OCI-LY7 (cell line): Measurements from ENCODE around the gene DEPP1. TPM values are rescaled to one million over a fixed set of nuclear protein-coding genes. Genes with fewer than 3 reads are reported as not detected.

Experiments used
- BruUV-seq: library from RNA; stranded (reverse); fragments of 400-500 nt; replicated peaks from 2 replicates; lab custom pipeline; 2021; lab: Mats Ljungman, UMichigan
- CTCF ChIA-PET: fragments of 300-600 bp; sonication (Branson Sonifier 250); formaldehyde crosslinking; loops from one replicate; lab custom pipeline; 2022; ENCODE audit warnings: antibody characterized with exemption; ENCODE audit not compliant: unreplicated experiment; lab: Charles Lee
- POLR2A ChIA-PET: fragments of 300-600 bp; sonication (Branson Sonifier 250); formaldehyde crosslinking; loops from one replicate; lab custom pipeline; 2022; ENCODE audit warnings: antibody characterized with exemption; lab: Charles Lee
- DNase-seq: peaks from one replicate; pipeline ENCODE4 v3.0.0-alpha.2; 2015; ENCODE audit warnings: low spot score
- H2AFZ ChIP-seq: fragments of 200-600 bp; sonication (generic), shearing (Covaris generic); 2 replicates; pipeline ENCODE4 v1.6.1; 2014; ENCODE audit warnings: mild to moderate bottlenecking, antibody characterized with exemption, low read length, moderate library complexity
- H3K27ac ChIP-seq: fragments of 200-600 bp; sonication (generic); 2 replicates; pipeline ENCODE4 v1.5.1; 2014; ENCODE audit warnings: mixed run types, low read depth, mild to moderate bottlenecking, moderate library complexity, low read length, inconsistent platforms; ENCODE audit not compliant: poor library complexity, severe bottlenecking
- H3K36me3 ChIP-seq: fragments of 200-600 bp; sonication (generic); 2 replicates; pipeline ENCODE4 v1.6.1; 2014; ENCODE audit warnings: mild to moderate bottlenecking, antibody characterized with exemption, low read length, moderate library complexity, mixed read lengths; ENCODE audit not compliant: insufficient read depth
- H3K4me1 ChIP-seq: fragments of 200-600 bp; sonication (generic); 2 replicates; pipeline ENCODE4 v1.5.1; 2014; ENCODE audit warnings: mild to moderate bottlenecking, low read length; ENCODE audit not compliant: insufficient read depth, poor library complexity, severe bottlenecking
- H3K4me2 ChIP-seq: fragments of 200-600 bp; sonication (generic); 2 replicates; pipeline ENCODE4 v1.6.1; 2014; ENCODE audit warnings: mild to moderate bottlenecking, low read length
- H3K4me3 ChIP-seq: fragments of 200-600 bp; sonication (generic); 2 replicates; pipeline ENCODE4 v1.5.1; 2014; ENCODE audit warnings: mild to moderate bottlenecking, low read depth, low read length; ENCODE audit not compliant: poor library complexity, severe bottlenecking
- H3K79me2 ChIP-seq: fragments of 200-600 bp; sonication (generic); 2 replicates; pipeline ENCODE4 v1.6.1; 2016; ENCODE audit warnings: low read depth, mild to moderate bottlenecking, low read length, moderate library complexity, mixed read lengths; ENCODE audit not compliant: insufficient read depth
- H3K9me2 ChIP-seq: fragments of 200-600 bp; sonication (generic); 2 replicates; pipeline ENCODE4 v1.6.1; 2016; ENCODE audit warnings: mild to moderate bottlenecking, low read length, mixed read lengths; ENCODE audit not compliant: insufficient read depth
- H3K9me3 ChIP-seq: fragments of 200-600 bp; sonication (generic); 2 replicates; pipeline ENCODE4 v1.6.1; 2014; ENCODE audit warnings: mild to moderate bottlenecking, mixed run types, low read length, mixed read lengths
- H4K20me1 ChIP-seq: fragments of 200-600 bp; sonication (generic); 2 replicates; pipeline ENCODE4 v1.6.1; 2014; ENCODE audit warnings: mild to moderate bottlenecking, antibody characterized with exemption, low read length, moderate library complexity, mixed read lengths; ENCODE audit not compliant: insufficient read depth
- CTCF ChIP-seq: fragments of 200-600 bp; sonication (generic); conservative IDR thresholded peaks from 2 replicates; pipeline ENCODE4 v1.5.1; 2014; ENCODE audit warnings: mild to moderate bottlenecking, antibody characterized with exemption, low read length, moderate library complexity, mixed read lengths
- EZH2phosphoT487 ChIP-seq: fragments of 200-600 bp; sonication (generic); IDR thresholded peaks from 2 replicates; pipeline ENCODE4 v1.6.1; 2018; ENCODE audit warnings: low read depth, borderline replicate concordance, mild to moderate bottlenecking, mixed run types, antibody characterized with exemption, low read length, moderate library complexity, mixed read lengths
- intact Hi-C: fragments of 100-400 bp; cut with micrococcal nuclease; formaldehyde crosslinking; loops from one replicate; pipeline ENCODE4 v1.10.0; 2022; ENCODE audit not compliant: unreplicated experiment
- total RNA-seq, 2 experiments: library from RNA; depleted of rRNA in 1 of 2; stranded (reverse); fragments of >200 nt in 1 of 2; shearing (Covaris generic) in 1 of 2; gene quantifications; 2 replicates each; pipeline ENCODE4 v1.2.3, GENCODE V29; 2014 to 2022

DEPP1 gene
- total RNA-seq, 2 experiments from 2014 or later: 0.09 TPM; not detected in 1

DNA sequence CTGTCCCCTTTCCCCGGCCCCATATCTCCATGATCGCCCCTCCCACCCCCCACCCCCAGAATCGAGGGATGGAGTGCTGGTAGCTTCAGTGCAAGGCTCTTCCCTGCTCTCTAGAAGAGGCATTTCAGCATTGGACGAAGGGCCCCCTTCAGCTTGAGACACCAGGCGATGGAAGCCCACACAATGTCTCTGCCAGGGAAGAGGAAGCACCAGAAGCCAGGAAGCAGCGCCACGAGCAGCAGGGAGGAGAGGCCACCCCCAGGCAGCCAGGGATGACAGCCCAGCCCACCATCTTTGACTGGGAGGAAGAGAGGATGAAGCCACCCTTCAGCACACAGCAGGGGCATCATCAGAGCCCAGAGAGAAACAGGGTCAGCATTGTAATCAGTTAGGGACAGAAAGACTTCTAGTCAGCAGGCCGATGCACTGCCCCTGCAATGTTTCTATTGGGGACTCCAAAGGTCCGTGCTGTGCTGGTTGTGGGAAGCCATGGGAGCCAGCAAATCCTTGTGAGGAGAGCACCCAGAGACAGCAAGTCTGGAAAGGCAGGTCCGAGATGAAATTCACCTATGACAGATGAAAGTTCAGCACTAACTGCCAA is 51.8 kb downstream of the DEPP1 start:
- Histone ChIP-seq H3K9me3 (no peaks in the 10 kb centered on the region), H2AFZ (no peak overlapping the region), H3K36me3 (no peaks in the 10 kb centered on the region), H4K20me1 (no peaks in the 10 kb centered on the region), H3K27ac (no peak overlapping the region), H3K4me3 (no peak overlapping the region), H3K4me2 (no peak overlapping the region), H3K79me2 (no peaks in the 10 kb centered on the region), H3K4me1 (no peaks in the 10 kb centered on the region), H3K9me2 (no peaks in the 10 kb centered on the region)
- no peak for DNase-seq
- TF ChIP-seq CTCF (no peak), EZH2phosphoT487 (no peak)
- ChIA-PET POLR2A (no interaction called here), CTCF (no interaction called here)
- BruUV-seq: no TSS peak
- intact Hi-C loops: no loop called here

Other genes with a start within 250 kb of the DEPP1 start
- not detected in 2 replicates for gene TMEM72, start 67.5 kb downstream of the DEPP1 start, total RNA-seq (2014; rRNA removed; shearing (Covaris generic))
- gene TMEM72, start 67.5 kb downstream of the DEPP1 start, total RNA-seq (2022): not detected in 2 replicates
- gene RASSF4, start 19.0 kb downstream of the DEPP1 start, total RNA-seq (2014; rRNA removed; shearing (Covaris generic)): 1.9 and 2.6 TPM in 2 replicates
- gene RASSF4, start 19.0 kb downstream of the DEPP1 start, total RNA-seq (2022): 2.7 and 5.3 TPM in 2 replicates
- gene ZNF22, start 22.1 kb upstream of the DEPP1 start, total RNA-seq (2014; rRNA removed; shearing (Covaris generic)): 46.6 and 50.6 TPM in 2 replicates
- 33.3 and 36.6 TPM in 2 replicates for gene ZNF22, start 22.1 kb upstream of the DEPP1 start, total RNA-seq (2022)